GM12892 (cell line): ENCODE data around the gene WDR19.

Experiments used
- POLR2A ChIP-seq: IDR thresholded peaks from 2 replicates; pipeline ENCODE4 v1.6.1; 2011; ENCODE audit warnings: low read depth, low read length, control low read depth
- POLR2AphosphoS5 ChIP-seq: IDR thresholded peaks from 2 replicates; pipeline ENCODE4 v1.6.1; 2011; ENCODE audit warnings: low read depth, low read length, control low read depth

DNA sequence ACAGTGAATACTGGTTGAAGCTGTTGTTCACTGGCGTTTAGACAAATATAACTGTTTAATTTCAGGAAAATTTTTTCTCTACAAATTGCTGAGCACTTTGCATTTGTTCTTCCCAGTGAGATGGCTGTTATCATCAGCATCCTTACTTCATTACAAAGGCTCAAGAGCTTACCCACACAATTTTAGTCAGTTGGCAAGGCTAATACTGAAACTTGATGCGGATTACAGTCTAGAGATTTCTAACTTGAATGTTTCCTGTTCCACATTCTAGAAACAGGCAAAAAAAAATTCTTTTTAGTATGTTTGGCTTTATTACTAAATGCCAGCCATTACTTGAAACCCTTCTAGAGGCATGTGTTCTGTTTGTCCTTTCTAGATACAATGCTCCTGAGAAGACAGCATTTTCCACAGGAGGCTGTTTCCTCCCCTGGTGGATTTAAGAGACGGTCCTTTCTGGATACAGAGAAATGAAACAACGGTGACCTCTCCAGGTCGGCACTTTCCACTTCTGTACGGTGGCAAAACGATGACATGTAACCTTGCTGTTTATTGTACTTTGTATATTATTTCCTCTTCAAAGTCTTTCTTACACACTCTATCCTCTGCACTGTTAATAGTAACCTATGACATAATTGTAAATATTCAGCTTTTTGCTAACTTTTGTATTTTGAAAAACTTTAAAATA lies 102.9 kb downstream of the WDR19 start:
- TF ChIP-seq POLR2A (no peak), POLR2AphosphoS5 (no peak)
